GM19467 (cell line): ENCODE data around the gene NR2F1-AS1.

Source experiments
- ATAC-seq: cut with Tn5 transposase; IDR thresholded peaks from one replicate; pipeline ENCODE4 v1.9.1; 2021; ENCODE audit warnings: mild to moderate bottlenecking, moderate library complexity; ENCODE audit not compliant: unreplicated experiment

The NR2F1-AS1 gene

DNA sequence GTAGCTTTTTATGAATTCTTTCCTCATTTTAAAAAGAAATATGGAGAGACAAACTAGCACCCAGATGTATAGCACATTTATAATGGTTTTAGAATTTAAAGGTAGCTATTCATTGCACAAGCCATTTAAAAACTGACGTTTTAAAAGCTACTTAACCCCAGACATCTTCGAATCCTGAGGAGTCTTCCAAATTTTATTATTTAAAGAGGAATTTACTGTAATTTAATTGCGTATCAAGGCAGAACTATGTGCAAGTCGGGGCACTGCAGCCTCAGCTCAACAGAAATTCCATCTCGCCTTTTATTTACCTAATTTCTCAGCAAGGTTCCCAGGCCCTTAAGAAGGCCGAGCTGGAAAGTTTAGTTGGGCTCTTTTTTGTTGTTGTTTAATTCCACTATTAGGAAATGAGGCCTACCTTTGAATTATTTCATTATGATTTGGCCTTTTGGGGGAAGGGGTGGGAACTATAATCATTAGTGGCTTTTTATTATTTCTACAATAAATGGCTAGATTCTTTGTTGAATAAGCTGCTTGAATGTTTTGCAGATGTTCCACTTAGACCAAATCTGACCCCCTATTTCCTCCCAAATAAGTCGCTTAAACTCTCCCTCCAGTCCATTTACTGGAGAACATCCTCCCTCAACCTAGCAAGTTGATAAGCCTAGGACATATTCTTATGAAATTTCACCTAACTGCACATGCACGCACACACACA lies 22.2 kb upstream of the NR2F1-AS1 start:
- ATAC-seq: no peak

DNA sequence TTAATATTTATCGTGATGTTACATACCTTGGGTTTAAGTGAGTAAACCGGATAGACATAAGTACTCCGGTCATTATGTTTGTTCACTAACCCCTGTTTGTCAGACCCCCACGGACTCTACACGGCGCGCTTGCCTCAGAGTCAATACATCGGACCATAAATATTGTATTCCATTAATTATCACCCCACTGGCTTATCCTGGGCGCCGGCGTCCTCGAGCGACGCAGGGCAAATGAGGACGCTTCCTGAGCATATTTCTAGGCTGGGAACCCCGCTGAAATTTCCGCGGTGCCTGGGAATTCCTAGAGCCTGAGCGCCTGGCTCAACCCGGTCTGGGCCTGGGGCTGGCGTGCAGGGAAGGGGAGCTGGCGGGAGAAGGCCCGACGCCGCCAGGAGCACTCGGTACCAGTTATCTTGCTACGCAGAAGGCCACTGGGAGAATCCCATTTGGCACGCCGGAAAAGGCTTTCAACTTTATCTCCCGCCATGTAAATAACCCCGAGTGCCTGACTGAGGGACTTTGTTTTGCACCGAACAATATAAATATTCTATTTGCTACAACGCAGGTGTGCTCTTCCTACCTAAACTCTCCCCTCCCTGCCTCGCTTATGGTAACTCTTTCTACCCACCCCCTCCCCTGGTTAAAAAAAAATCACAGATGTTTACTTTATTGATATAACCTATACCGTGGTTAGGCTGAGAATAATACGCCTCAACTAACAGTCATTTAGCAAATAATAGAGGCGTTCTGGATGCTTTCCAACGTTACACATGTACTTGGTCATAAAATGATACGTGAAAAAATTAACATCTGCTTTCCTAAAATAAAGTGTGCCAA lies 21.4 kb upstream of the NR2F1-AS1 start:
- no peak for ATAC-seq

DNA sequence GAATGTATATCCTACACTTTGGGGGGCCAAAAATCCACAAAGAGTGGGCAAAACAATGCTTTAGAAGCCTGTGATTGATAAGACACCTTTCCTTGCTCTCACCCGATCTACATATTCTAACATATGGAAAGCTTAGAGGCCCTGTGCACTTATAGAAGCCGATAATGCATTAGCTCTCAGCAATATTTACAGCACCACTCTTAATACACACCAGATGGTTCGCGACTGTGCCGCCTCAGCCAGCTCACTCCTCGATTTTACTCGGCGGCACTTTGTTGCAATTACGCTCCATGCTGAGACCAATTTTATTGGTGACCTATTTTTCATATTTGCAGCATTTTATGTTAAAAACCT lies 20.8 kb upstream of the NR2F1-AS1 start:
- ATAC-seq: no peak

DNA sequence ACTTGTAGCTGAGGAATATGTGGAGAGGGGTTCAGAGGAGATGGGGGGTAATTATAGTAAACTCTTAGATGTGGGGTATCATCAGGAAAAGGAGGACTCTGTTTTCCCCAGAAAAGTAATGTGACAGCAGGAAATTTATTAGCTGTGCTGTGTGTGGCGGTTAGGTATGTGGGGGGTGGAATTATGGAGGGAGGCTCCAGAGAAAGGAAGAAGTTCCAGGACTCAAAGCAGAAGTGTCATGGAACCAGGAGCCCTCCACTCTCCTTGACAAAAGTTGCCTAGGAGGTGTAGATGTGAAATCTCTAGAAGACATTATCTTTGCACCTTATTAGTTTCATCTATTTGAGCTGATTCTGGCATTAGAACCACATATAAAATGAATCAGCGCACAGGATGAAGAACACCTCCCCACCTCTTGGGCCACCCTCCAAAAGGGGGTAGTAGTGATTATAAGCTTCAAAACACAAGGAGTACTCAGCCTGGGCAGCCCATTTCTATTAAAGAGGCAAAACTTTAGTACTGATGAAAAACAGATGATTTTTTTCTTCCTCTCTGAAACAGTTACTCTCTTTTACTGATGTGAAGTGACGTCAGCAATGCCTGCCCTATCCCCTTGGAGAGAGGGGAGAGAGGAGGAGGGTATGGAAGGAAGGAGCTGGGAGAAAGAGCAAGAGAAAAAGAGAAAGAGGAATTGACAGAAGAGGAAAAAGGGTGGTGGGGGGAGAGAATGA lies 20.2 kb upstream of the NR2F1-AS1 start:
- no peak for ATAC-seq

DNA sequence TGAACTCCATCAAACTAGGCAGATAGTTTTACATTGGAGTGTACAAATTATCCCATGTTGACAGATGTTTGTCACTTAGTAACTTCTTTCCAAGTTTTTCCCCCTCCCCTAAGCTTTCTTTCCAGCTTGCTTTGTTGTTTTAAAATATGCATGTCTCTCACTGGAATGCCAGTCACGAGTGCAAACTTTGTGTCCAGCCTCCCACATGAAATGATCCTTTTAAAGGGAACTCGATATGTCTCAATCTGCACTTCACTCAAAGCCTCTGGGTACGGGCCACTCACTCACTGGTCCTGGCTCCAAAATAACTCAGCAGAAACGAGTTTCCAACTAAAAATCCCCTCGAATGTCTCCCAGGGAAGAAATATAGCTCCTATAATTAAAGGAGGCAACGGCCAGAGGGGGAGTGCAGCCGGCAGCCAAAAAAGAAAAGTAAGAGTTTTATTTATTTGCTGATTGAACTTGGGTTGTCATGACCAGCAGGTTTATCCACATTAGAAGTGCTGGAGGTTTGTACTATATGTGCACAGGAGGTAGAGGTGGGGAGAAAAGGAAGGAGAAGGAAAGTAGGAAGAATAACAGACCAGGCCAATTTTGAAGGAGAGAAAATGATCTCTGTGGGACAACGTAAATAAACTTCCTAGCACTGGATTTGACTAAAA lies 19.5 kb upstream of the NR2F1-AS1 start:
- ATAC-seq: no peak

DNA sequence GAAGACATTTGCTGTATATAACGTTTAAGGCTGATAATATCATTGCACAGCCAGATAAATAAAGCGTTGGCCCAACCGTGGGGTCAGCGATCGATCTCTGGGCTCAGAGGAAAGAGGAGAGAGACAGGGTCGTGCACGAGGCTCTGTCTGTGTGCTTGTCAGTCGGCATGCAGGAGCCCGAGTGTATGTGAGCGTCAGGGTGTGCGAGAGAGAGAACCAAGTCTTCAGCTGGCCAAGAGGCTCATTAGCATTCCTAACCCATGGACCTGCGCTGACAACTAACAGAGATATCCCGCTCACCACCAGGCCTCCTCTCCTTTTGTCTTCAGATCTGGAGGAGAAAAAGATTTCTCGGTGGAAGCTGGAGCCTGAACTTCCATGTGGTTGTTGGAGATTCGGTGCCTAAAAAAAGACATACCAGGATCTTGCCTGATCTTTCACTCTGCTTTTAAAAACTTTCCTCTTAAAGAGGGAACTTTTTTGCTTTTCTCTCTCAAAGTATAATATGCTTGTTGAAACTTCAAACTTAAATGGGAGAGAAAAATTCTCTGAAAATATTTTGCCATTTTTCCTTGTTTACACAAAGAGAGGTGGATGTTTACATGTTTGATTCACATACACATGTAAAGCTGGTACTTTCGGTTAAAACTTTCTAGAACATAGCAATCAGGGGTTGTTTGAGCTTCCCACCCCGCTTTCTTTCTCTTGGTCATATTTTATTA lies 18.5 kb upstream of the NR2F1-AS1 start:
- ATAC-seq: no peak

DNA sequence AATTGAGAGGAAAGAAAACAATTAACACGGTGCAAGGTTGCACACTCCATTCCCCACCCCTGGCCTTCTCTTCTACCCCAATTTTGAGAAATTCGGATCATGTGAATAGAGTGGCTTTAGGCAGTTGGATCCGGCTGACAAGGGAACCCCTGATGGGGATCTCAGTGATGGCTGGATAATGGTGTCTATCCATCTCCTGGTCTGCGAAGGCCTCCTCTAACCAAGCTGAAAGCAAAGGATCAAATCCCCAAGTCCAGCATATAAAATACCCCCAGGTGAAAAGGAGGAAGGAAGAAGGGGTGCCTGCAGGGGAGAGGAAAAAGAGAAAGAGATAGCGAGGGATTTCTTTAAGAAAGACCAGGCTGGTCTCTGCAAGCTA lies 18.0 kb upstream of the NR2F1-AS1 start:
- ATAC-seq: no peak

DNA sequence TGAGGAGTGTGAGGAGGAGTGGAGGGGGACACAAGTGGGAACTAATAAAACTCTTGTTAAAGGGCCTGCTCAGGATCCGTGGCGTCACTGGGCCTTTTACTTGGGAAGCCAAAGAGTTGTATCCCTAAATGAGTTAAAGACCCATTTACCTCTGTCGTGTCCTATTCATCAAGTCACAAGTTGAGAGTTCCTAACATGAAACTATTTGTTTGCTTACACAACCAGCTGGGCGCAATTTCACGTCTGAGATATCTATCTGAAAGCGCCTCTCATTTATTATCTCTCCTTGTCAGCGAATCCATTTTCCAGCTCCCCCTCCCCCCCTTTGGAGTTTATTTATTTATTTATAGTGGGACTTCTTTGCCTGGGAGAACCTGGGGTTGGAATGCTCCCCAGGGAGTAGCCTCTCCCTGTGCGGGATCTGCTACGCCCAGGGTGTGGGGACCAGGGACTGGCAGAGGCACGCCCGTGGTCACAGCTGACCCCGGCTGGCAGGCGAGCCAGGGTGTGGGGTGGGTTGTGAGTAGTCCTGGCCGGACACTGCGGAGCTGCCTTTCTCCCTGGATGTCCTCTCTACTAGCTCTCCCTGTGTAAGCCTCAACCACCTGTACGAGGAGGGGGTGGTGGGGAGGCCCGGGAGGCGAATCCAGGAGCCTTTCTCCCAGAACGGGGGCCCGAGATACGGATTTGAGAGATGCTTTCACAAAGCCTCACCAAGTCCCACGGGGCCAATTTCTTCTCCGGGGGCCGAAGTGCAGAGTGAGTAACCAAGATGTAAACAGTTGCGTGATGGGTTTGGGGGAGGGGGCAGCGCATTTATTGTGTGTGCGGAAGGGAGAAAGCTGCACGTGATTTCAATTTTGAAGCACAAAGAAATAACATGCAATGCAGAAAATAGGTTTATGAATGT lies 17.3 kb upstream of the NR2F1-AS1 start:
- no peak for ATAC-seq

DNA sequence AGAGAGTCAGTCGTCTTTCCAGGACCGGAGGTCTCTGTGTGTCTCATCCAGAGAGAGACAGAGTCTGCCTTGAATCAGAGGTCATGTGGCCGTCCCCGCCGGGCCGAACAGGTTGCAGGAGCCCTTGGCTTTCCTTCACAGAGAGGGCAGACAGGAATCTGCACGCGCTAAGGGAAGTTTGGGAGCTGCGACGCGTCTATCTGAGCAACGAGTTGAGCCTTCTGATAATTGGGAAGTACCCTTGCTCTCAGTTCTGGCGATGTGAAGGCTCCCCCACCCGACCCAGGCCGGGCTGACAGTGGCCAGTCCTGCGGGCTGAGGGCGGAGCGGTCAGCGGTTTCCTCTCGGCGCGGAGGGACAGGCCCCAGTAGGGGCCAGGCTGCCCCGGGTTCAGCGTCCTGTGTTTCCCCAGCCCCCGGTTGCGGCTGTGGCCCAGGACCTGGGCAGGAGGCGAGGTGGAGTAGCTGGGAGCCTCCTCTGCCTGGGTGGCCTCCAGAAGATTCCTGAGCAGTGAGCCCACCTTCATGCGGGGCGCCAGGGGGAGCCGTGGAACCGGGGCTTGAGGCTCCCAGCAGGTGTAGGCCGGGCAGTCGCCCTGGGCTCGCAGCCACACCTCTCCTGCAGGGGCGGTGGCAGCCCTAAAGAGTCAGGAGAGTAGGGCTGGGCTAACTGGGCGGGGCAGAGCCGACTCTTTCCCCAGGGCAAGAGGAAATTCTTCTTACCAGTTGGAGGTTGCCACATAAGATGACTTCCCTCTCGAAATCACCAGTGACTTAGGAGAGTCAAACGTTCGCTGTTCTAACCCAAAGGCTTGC lies 15.9 kb upstream of the NR2F1-AS1 start:
- no peak for ATAC-seq

DNA sequence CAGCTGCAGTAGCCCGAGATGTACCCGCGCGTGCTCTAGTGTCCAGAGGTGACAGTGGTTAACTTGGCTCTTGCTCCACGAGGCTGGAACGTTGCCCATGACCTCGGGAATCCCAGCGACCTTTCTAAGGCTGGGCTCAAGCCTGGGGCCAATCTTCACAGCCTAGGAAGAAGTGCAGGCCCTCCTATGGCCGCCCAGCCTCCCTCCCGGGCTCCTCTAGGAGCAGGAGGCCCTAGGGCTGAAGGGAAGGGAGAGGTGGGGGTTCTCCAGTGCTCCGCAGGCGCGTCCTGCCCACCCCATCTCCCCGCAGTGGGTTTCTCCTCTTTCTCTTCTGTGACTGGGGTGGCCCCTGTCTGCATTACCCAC lies 15.3 kb upstream of the NR2F1-AS1 start:
- no peak for ATAC-seq

DNA sequence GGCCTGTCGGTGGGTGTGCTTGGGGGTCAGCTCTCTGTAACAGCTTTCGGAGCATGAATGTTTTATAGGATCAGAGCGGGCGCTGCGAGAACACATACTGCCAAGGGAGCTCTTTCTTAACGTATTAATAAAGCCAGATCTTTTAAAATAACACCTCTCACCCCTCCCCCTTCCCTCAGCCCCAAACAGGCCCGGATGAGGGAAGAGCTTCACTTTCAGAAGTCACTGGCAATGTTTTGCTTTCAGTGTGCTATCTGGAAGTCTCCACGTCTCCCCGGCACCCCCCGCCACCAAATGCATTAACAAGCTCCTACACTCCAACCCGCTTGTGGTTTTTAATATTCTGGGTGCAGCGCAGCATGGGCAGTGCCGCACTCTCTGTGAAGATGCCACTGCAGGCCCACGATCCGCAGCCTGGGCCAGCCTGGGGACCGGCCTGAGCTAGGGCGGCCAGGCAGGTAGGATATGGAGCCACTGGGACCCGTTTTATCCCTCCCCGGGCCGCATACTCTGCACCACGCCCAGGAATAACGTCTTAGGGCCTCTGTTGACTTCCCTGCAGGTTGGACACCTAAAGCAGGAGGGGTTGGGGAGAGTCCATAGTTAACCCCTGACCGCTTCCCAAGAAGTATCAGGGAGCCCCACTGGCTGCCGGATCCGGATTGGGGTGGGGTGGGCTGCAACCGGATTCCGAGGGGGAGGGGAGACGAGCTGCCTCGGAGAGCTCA lies 14.6 kb upstream of the NR2F1-AS1 start:
- no peak for ATAC-seq

DNA sequence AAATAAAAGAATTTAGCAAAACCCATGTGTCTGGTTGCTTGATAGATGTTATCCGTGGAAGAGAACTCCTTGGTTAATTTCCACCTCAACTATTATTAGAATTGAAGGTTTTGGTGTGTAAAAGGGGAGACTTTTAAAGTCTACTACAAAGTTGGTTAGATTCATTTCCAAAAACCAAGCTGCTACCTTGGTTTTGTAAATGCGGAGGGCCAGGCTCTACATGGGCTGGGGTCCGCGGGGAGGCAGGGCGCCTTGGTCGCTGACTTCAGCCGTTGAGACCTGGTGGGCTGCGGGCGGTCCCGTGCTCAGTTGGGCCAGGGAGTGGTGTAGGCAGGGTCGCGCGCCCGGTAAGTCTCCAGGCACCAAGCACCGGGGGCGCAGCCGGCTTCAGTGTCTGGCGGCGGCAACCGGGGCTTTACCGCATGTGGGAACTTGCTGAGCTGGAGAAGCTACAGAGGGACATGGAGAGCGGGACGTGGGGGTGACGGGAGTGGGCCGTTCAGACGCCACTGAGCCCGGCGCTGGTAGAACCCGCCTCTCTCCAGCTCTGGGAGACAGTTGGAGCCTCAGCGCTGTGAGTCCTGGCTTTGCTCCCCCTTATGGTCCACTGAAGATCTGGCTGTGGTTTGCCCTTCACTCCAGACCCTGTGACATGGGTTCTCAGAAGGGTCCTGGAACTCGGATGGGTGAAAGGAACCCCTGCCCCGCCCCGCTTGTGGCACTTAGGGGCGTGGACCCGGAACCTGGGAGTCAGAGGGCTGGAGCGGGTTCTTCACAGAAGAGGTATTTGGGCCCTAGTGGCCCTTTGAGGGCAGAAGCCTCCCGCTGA lies 13.8 kb upstream of the NR2F1-AS1 start:
- no peak for ATAC-seq

DNA sequence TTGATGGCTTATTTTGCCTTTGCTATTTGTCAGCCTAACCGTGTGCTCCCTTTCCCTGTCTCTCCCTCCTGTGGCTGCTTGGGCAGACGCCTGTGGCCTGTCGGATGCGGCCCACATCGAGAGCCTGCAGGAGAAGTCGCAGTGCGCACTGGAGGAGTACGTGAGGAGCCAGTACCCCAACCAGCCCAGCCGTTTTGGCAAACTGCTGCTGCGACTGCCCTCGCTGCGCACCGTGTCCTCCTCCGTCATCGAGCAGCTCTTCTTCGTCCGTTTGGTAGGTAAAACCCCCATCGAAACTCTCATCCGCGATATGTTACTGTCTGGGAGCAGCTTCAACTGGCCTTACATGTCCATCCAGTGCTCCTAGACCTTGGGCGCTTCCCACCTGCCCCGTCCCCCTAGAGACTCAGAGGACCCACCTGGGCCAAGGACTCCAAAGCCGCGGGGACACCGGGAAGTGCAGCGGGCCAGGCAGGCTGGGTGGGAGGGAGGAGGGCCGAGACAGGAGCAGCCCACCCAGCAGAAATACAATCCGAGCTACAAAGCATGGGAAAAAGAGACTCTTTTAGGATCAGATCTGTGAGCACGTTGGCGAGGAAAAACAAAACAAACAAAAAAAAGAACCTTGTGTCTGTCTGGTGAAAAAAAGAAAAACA lies 12.6 kb upstream of the NR2F1-AS1 start:
- ATAC-seq: no peak

DNA sequence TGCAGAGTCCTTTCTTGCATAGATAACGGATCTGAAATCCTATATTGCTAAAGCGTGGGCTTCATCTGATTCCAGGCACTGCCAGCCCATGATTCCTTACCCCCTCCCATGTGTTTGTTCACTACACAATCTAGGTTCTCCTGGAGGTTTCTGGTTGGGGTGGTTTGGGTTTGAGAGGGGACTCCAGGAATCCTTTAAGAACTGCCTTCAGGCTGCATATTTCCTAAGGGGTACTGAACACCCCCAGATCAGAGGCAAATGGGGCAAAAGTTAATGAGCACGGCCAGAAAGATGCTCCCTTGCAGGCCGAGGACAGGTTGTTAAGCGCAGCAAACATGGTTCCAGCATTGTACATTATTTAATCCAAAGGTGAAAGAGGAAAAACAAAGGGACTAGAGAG lies 11.9 kb upstream of the NR2F1-AS1 start:
- no peak for ATAC-seq

DNA sequence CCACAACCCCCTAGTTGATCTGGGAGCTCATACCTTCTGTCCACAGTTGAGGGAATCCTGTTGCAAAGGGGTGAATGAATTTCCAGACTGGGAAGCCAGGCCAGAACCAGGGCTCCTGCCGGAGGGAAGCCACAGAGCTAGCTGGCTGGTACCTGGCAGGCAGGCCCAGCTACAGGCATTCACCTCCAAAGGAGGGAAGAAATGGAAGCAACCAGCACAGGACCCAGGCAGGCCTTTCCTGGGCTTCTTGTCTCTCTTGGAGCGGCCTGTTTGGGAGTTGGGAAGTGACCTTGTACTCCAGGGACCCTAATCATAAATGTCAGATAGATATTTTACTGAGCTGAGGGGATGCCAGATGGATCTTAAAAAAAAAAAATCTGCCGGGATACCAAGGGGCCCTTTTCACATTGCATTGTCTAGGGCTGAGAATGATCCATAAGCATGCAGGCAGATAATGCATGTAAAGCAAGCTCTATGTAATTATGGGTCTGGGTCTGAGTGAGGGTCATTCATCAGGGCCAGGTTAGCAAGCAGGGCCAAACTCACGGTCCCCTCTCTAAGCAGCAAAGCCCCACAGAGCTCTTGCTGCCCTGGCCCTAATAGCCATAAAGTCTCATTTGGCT lies 10.4 kb upstream of the NR2F1-AS1 start:
- ATAC-seq: no peak

DNA sequence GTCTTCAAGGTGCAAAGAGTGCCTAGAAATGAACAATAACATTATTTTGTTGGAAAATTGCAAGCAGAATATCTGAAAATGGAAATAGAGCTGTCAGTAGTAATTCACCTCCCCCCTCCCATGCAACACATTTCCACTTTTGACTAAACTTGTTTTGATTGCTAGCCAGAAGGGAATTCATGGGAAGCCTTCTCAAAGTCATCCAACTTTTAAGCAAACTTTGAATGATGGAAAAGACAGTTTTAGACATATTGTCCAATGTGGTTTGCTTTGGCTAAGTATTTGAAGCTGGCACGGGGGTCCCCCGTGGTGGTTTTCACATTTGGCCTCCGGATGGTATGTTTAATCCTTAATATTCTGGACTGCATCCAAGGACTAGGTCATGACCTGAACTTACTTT lies 9.5 kb upstream of the NR2F1-AS1 start:
- no peak for ATAC-seq
